Measurements from ENCODE around the gene SIGLECL1. TPM values are rescaled to one million over a fixed set of nuclear protein-coding genes. Genes with fewer than 3 reads are reported as not detected.

Gene SIGLECL1
- polyA plus RNA-seq, 3 donors: 0.16 TPM; not detected in 2

DNA sequence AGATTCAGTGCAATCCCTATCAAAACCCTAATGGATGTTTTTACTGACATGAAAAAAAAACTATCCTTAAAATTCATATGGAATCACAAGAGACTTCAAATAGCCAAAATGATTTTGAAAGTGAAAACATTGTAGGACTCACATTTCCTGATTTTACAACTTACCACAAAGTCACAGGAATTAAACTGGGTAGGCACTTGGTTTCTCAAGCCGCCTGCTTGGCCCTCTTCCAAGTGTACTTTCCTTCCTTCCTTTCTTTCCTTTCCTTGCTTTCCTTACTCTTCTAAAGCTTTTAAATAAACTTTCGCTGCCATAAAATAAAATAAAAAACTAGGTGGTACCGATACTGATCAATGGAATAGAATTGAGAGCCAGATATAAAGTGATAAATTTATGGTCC, 47.0 kb upstream of the SIGLECL1 start:
- Histone ChIP-seq H3K9me3 (replicated peaks in 1 of 2; ENCODE audit: control insufficient read depth in 1 of 2, insufficient read depth in 1 of 2, low read length in 2 of 2) (no peaks in the 10 kb centered on the region), H3K4me1 (ENCODE audit: control insufficient read depth in 1 of 2, insufficient read depth in 2 of 2, low read length in 2 of 2) (peaks cover 25 to 52% of the 10 kb centered on the region in 2 donors), H3K9ac (ENCODE audit: insufficient read depth, low read length, poor library complexity, severe bottlenecking) (no peak overlapping the region), H3K36me3 (replicated peaks in 1 of 2; ENCODE audit: control insufficient read depth in 1 of 2, insufficient read depth in 2 of 2, low read length in 2 of 2) (no peaks in the 10 kb centered on the region), H3K4me3 (replicated peaks in 1 of 3; ENCODE audit: low read depth in 2 of 3, low read length in 3 of 3) (peak overlapping the region in 1 of 3 experiments; percentile 48), H3K27ac (ENCODE audit: low read depth in 1 of 2, low read length in 2 of 2) (peak overlapping the region in 1 of 2 donors; percentile 48), H3K27me3 (ENCODE audit: control insufficient read depth in 2 of 2, insufficient read depth in 2 of 2, low read length in 2 of 2) (no peaks in the 10 kb centered on the region), H4K20me1 (ENCODE audit: insufficient read depth, low read length) (no peaks in the 10 kb centered on the region), H3K79me2 (ENCODE audit: insufficient read depth, low read length) (no peaks in the 10 kb centered on the region), H3K4me2 (replicated peaks; ENCODE audit: extremely low read depth, low read length, poor library complexity, severe bottlenecking) (peak overlapping the region; percentile 61), H2AFZ (ENCODE audit: insufficient read depth, low read depth, low read length, poor library complexity, severe bottlenecking) (no peak overlapping the region)
- 0% methylated on average over 1 of the region's 3 CpGs for WGBS (ENCODE audit: insufficient coverage)
- H3K4me1 Mint-ChIP-seq: peaks cover 61% of the 10 kb centered on the region
- DNase-seq: peak in 2 of 3 donors; percentile 34 to 50
- peaks cover 1 to 7% of the 10 kb centered on the region in 2 donors for H3K36me3 Mint-ChIP-seq
- peaks cover 4 to 8% (median 5%) of the 10 kb centered on the region in 3 donors for H3K27me3 Mint-ChIP-seq (ENCODE audit: low read depth in 3 of 3)
- TF ChIP-seq, protein P1, sequence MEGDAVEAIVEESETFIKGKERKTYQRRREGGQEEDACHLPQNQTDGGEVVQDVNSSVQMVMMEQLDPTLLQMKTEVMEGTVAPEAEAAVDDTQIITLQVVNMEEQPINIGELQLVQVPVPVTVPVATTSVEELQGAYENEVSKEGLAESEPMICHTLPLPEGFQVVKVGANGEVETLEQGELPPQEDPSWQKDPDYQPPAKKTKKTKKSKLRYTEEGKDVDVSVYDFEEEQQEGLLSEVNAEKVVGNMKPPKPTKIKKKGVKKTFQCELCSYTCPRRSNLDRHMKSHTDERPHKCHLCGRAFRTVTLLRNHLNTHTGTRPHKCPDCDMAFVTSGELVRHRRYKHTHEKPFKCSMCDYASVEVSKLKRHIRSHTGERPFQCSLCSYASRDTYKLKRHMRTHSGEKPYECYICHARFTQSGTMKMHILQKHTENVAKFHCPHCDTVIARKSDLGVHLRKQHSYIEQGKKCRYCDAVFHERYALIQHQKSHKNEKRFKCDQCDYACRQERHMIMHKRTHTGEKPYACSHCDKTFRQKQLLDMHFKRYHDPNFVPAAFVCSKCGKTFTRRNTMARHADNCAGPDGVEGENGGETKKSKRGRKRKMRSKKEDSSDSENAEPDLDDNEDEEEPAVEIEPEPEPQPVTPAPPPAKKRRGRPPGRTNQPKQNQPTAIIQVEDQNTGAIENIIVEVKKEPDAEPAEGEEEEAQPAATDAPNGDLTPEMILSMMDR (IDR thresholded peaks at IDR 0.05): no peak
- H3K4me3 Mint-ChIP-seq: peak overlapping the region; percentile 28 to 69
- H3K9me3 Mint-ChIP-seq: peaks cover 0 to 4% (median 0%) of the 10 kb centered on the region in 7 donors
- peak overlapping the region in 6 of 7 donors; percentile 6 to 91 (median 76) for H3K27ac Mint-ChIP-seq
- intact Hi-C loops (cut with micrococcal nuclease): loop anchor here in 1 of 2 donors (10.0 kb wide), 1 partner anchor 51 kb away; the partner anchor contains the start of gene SIGLECL1

DNA sequence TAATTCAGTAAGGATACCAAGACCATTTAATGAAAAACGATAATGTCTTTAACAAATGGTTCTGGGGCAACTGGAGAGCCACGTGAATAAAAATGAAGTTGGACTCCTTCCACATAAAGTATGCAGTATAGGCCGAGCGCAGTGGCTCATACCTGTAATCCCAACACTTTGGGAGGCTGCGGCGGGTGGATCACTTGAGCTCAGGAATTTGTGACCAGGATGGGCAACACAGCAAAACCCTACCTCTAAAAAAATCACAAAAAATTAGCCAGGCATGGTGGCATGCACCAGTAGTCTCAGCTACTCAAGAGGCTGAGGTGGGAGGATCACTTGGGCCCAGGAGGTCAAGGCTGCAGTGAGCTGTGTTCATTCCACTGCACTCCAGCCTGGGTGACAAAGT, 46.6 kb upstream of the SIGLECL1 start:
- Mint-ChIP-seq H3K27ac (peak overlapping the region in 5 of 7 donors; percentile 38 to 91 (median 80)), H3K36me3 (peaks cover 1 to 7% of the 10 kb centered on the region in 2 donors), H3K27me3 (ENCODE audit: low read depth in 3 of 3) (peaks cover 4 to 8% (median 5%) of the 10 kb centered on the region in 3 donors), H3K9me3 (peaks cover 0 to 4% (median 0%) of the 10 kb centered on the region in 7 donors), H3K4me1 (peaks cover 65% of the 10 kb centered on the region), H3K4me3 (peak overlapping the region; percentile 28 to 69)
- H3K4me3 ChIP-seq (replicated peaks in 1 of 3; ENCODE audit: low read depth in 2 of 3, low read length in 3 of 3): peak overlapping the region in 1 of 3 experiments; percentile 48
- no peaks in the 10 kb centered on the region for H3K36me3 ChIP-seq (replicated peaks in 1 of 2; ENCODE audit: control insufficient read depth in 1 of 2, insufficient read depth in 2 of 2, low read length in 2 of 2)
- WGBS (ENCODE audit: insufficient coverage): 72% methylated on average over 3 of the region's 6 CpGs
- H3K27ac ChIP-seq (ENCODE audit: low read depth in 1 of 2, low read length in 2 of 2): peak overlapping the region; percentile 19 to 48
- H3K4me2 ChIP-seq (replicated peaks; ENCODE audit: extremely low read depth, low read length, poor library complexity, severe bottlenecking): peak overlapping the region; percentile 61
- TF ChIP-seq, protein P1 (IDR thresholded peaks at IDR 0.05): no peak
- no peak for DNase-seq
- peaks cover 25 to 55% of the 10 kb centered on the region in 2 donors for H3K4me1 ChIP-seq (ENCODE audit: control insufficient read depth in 1 of 2, insufficient read depth in 2 of 2, low read length in 2 of 2)
- no peaks in the 10 kb centered on the region for H3K9me3 ChIP-seq (replicated peaks in 1 of 2; ENCODE audit: control insufficient read depth in 1 of 2, insufficient read depth in 1 of 2, low read length in 2 of 2)
- H2AFZ ChIP-seq (ENCODE audit: insufficient read depth, low read depth, low read length, poor library complexity, severe bottlenecking): no peak overlapping the region
- H3K9ac ChIP-seq (ENCODE audit: insufficient read depth, low read length, poor library complexity, severe bottlenecking): no peak overlapping the region
- intact Hi-C loops (cut with micrococcal nuclease): loop anchor here in 1 of 2 donors (10.0 kb wide), 1 partner anchor 50 kb away; the partner anchor contains the start of gene SIGLECL1
- H3K79me2 ChIP-seq (ENCODE audit: insufficient read depth, low read length): no peaks in the 10 kb centered on the region
- no peaks in the 10 kb centered on the region for H3K27me3 ChIP-seq (ENCODE audit: control insufficient read depth in 2 of 2, insufficient read depth in 2 of 2, low read length in 2 of 2)
- H4K20me1 ChIP-seq (ENCODE audit: insufficient read depth, low read length): no peaks in the 10 kb centered on the region

Data from CD14-positive monocyte (primary cell).